ENCODE measurements around the gene KLHL2.

GRCh38 chr4:165347647-165348569 is 140.5 kb downstream of the KLHL2 start:
- TF ChIP-seq CTCF (IDR thresholded peaks at IDR 0.05) (no peak), POLR2A (IDR thresholded peaks at IDR 0.05; ENCODE audit: low read depth) (no peak), EP300 (IDR thresholded peaks at IDR 0.05) (no peak)
